Measurements from ENCODE around the gene PALLD. TPM values are rescaled to one million over a fixed set of nuclear protein-coding genes. Genes with fewer than 3 reads are reported as not detected.

The PALLD gene
- total RNA-seq, 1 experiment from 2014 or later = 50.0 TPM

- no peak for DNase-seq (ENCODE audit: low read depth)
Observed at GRCh38 chr4:168674077-168674747, 177.4 kb downstream of the PALLD start.

- no peak for DNase-seq (ENCODE audit: low read depth)
Observed at GRCh38 chr4:168674866-168675265, 178.0 kb downstream of the PALLD start.

- no peak for DNase-seq (ENCODE audit: low read depth)
Observed at GRCh38 chr4:168677063-168677462, 180.2 kb downstream of the PALLD start.

GRCh38 chr4:168677879-168678278 is 181.0 kb downstream of the PALLD start:
- DNase-seq (ENCODE audit: low read depth) = no peak

GRCh38 chr4:168678751-168679366 is 182.0 kb downstream of the PALLD start:
- no peak for DNase-seq (ENCODE audit: low read depth)

- DNase-seq (ENCODE audit: low read depth) = no peak
Observed at GRCh38 chr4:168679397-168679796, 182.5 kb downstream of the PALLD start.

- no peak for DNase-seq (ENCODE audit: low read depth)
Observed at GRCh38 chr4:168679819-168680218, 183.0 kb downstream of the PALLD start.

GRCh38 chr4:168682898-168683500 is 186.1 kb downstream of the PALLD start:
- DNase-seq (ENCODE audit: low read depth) = no peak

GRCh38 chr4:168683595-168683994 is 186.7 kb downstream of the PALLD start:
- no peak for DNase-seq (ENCODE audit: low read depth)

- DNase-seq (ENCODE audit: low read depth) = no peak
Observed at GRCh38 chr4:168685136-168685809, 188.4 kb downstream of the PALLD start.

- no peak for DNase-seq (ENCODE audit: low read depth)
Observed at GRCh38 chr4:168688584-168688983, 191.7 kb downstream of the PALLD start.

GRCh38 chr4:168689791-168690190 is 192.9 kb downstream of the PALLD start:
- DNase-seq (ENCODE audit: low read depth) = no peak

- no peak for DNase-seq (ENCODE audit: low read depth)
Observed at GRCh38 chr4:168690199-168690598, 193.3 kb downstream of the PALLD start.

- no peak for DNase-seq (ENCODE audit: low read depth)
Observed at GRCh38 chr4:168691631-168692369, 194.9 kb downstream of the PALLD start.

- no peak for DNase-seq (ENCODE audit: low read depth)
Observed at GRCh38 chr4:168693750-168694490, 197.1 kb downstream of the PALLD start.

GRCh38 chr4:168694667-168695066 is 197.8 kb downstream of the PALLD start:
- no peak for DNase-seq (ENCODE audit: low read depth)

GRCh38 chr4:168695288-168695687 is 198.4 kb downstream of the PALLD start:
- DNase-seq (ENCODE audit: low read depth) = no peak

GRCh38 chr4:168696280-168696679 is 199.4 kb downstream of the PALLD start:
- DNase-seq (ENCODE audit: low read depth) = no peak

- DNase-seq (ENCODE audit: low read depth) = no peak
Observed at GRCh38 chr4:168696826-168697225, 200.0 kb downstream of the PALLD start.

GRCh38 chr4:168699224-168699878 is 202.5 kb downstream of the PALLD start:
- DNase-seq (ENCODE audit: low read depth) = no peak

GRCh38 chr4:168701061-168701460 is 204.2 kb downstream of the PALLD start:
- DNase-seq (ENCODE audit: low read depth) = no peak
